Measurements from ENCODE around the gene TBX18. TPM values are rescaled to one million over a fixed set of nuclear protein-coding genes. Genes with fewer than 3 reads are reported as not detected.

Gene TBX18
- total RNA-seq, 4 donors from 2014 or later: 30.2 to 63.7 (median 41.0) TPM

DNA sequence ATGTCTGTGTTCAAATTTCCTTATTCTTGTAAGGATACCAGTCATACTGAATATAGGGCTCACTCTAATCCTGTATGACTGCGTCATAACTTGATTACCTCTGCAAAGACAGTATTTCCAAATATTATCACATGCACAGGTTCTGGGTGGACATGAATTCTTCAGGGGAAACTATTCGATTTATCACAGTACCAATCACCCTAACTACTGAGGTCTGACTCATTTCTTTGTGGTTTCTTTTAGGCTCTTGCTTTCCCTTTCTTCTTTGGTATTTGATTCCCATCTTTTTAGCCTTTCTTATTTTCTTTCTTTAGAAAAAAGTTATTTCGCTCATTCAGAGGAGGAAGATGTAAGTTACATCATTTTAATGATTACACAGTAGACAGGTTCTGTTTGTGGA lies 40.3 kb upstream of the TBX18 start:
- Histone ChIP-seq H3K27ac (no peak overlapping the region), H3K4me1 (no peaks in the 10 kb centered on the region), H3K36me3 (no peaks in the 10 kb centered on the region), H3K27me3 (no peaks in the 10 kb centered on the region), H3K9me3 (no peaks in the 10 kb centered on the region), H3K4me3 (no peak overlapping the region)
- DNase-seq (ENCODE audit: low spot score in 2 of 2): no peak
- TF ChIP-seq CTCF (IDR thresholded peaks at IDR 0.05) (no peak), EP300 (IDR thresholded peaks at IDR 0.05) (no peak), POLR2A (IDR thresholded peaks at IDR 0.05) (no peak)
- WGBS, 2 donors: 91 to 94% methylated on average over 3 of the region's 3 CpGs

DNA sequence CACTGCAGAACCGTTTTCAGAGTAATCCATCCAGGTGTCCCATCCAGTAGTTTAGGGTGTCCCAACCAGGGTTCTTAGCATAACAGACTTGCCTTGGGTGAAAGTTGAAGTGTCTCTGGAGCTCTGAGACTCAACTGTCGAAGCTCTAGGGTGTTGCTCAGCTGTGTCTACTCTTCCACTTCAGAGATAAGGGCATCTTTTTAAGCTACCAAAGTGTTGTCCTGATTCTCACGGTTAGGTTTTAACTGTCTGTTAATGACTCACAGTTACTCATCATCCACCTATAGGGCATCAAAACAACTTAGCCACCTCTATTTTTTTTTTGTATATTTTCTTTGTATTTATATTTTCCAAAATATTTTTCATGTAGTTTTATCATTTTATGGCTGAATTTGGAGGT lies 36.9 kb upstream of the TBX18 start:
- no peaks in the 10 kb centered on the region for H3K36me3 ChIP-seq
- H3K27me3 ChIP-seq: no peaks in the 10 kb centered on the region
- H3K4me1 ChIP-seq: no peaks in the 10 kb centered on the region
- no peak overlapping the region for H3K4me3 ChIP-seq
- DNase-seq (ENCODE audit: low spot score in 2 of 2): no peak
- no peak for TF ChIP-seq EP300 (IDR thresholded peaks at IDR 0.05)
- TF ChIP-seq POLR2A (IDR thresholded peaks at IDR 0.05): no peak
- no peak for TF ChIP-seq CTCF (IDR thresholded peaks at IDR 0.05)
- H3K27ac ChIP-seq: no peak overlapping the region
- H3K9me3 ChIP-seq: no peaks in the 10 kb centered on the region
- 74 to 81% methylated on average over 3 of the region's 3 CpGs for WGBS, 2 donors

- H3K27ac ChIP-seq: no peak overlapping the region
- H3K4me3 ChIP-seq: no peak overlapping the region
- no peak for DNase-seq (ENCODE audit: low spot score in 2 of 2)
- 38 to 45% methylated on average over 1 of the region's 1 CpG for WGBS, 2 donors
- H3K36me3 ChIP-seq: no peaks in the 10 kb centered on the region
- H3K27me3 ChIP-seq: no peaks in the 10 kb centered on the region
- TF ChIP-seq CTCF (IDR thresholded peaks at IDR 0.05): no peak
- TF ChIP-seq POLR2A (IDR thresholded peaks at IDR 0.05): no peak
- no peak for TF ChIP-seq EP300 (IDR thresholded peaks at IDR 0.05)
- no peaks in the 10 kb centered on the region for H3K4me1 ChIP-seq
- H3K9me3 ChIP-seq: no peaks in the 10 kb centered on the region
Measured at GRCh38 chr6:84798257-84798656, 33.9 kb upstream of the TBX18 start.

- Histone ChIP-seq H3K36me3 (no peaks in the 10 kb centered on the region), H3K27me3 (no peaks in the 10 kb centered on the region), H3K4me3 (no peak overlapping the region), H3K27ac (no peak overlapping the region), H3K4me1 (no peaks in the 10 kb centered on the region), H3K9me3 (no peaks in the 10 kb centered on the region)
- no peak for DNase-seq (ENCODE audit: low spot score in 2 of 2)
- TF ChIP-seq CTCF (IDR thresholded peaks at IDR 0.05): no peak
- no peak for TF ChIP-seq POLR2A (IDR thresholded peaks at IDR 0.05)
- no peak for TF ChIP-seq EP300 (IDR thresholded peaks at IDR 0.05)
- 62 to 65% methylated on average over 2 of the region's 2 CpGs for WGBS, 2 donors
Measured at GRCh38 chr6:84796343-84796742, 31.9 kb upstream of the TBX18 start.

DNA sequence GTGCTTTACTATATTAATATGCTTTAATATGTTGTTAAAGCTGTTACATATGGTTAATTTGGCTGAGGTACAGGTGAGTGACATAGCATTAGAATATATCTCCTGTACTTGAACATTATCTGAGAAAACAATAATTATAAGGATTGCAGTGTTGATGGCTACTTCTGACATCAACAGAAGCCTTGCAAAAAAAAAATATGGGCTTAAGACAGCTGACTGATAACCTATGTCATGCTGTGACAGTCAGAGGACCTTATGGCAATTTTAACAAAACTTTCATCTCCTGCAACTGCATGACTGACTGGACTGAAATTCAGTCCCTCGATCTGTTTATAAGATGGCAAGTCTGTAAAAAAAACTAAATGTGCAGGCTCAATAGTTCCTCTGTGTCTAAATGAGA lies 27.5 kb upstream of the TBX18 start:
- H3K9me3 ChIP-seq: peaks cover 0 to 4% (median 0%) of the 10 kb centered on the region in 4 donors
- H3K36me3 ChIP-seq: no peaks in the 10 kb centered on the region
- no peaks in the 10 kb centered on the region for H3K4me1 ChIP-seq
- DNase-seq (ENCODE audit: low spot score in 2 of 2): no peak
- 43 to 67% methylated on average over 1 of the region's 1 CpG for WGBS, 2 donors
- TF ChIP-seq EP300 (IDR thresholded peaks at IDR 0.05) (no peak), CTCF (IDR thresholded peaks at IDR 0.05) (no peak), POLR2A (IDR thresholded peaks at IDR 0.05) (no peak)
- no peak overlapping the region for H3K27ac ChIP-seq
- H3K27me3 ChIP-seq: no peaks in the 10 kb centered on the region
- H3K4me3 ChIP-seq: no peak overlapping the region
